Activated T-helper 1 cell treated with anti-CD3 and anti-CD28 coated beads, Interleukin-2, amount 50 U/mL, for 16 hours (primary cell): ENCODE measurements around the gene IER3IP1.
"Not testable (repeated sequence)": the region's sequence is repeated elsewhere in the genome, so short reads cannot be mapped to it uniquely, and the experiment has no call there.

Experiments used
- DNase-seq, 2 donors: peaks; one replicate each; pipeline ENCODE4 v3.0.0-alpha.2; 2020; ENCODE audit warnings: low read depth in 1 of 2, low spot score in 1 of 2

Gene IER3IP1

DNA sequence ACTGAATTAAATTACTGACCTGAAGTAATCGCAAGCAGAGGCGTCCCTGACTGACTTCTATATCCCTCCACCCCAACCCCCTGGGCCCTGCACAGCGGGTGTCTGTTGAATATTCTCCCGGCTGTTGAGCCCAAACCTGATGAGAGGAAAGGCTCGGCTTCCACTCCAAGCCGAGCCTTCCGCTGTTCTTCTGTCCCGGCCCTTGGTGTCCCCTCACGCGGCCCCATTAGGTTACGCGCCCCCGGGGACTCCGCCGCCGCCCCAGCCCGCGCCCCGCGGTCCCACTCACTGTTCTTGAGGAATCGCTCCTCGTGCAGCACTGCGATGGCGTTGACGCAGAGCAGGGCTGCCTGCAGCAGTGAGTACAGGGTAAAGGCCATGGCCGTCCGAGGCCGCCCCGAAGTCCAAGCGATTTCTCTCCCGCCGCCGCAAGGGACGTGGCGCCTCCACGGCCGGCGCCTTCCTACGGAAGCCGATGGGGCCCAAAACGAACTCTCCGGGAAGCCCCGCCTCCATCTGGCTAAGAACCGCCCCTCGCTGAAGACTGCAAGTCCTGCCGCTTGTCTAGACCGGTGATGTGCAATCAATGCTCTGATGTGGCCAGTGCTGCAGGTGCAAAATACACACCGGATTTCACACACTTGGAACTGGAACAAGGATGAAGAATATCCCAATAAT, at the start of gene IER3IP1:
Gene IER3IP1, minus strand, starts transcription at position 467 of the 678 bp plus-strand sequence. Its CDS starts 87 bp downstream, at position 380.
- peak; percentile 76 for DNase-seq

DNA sequence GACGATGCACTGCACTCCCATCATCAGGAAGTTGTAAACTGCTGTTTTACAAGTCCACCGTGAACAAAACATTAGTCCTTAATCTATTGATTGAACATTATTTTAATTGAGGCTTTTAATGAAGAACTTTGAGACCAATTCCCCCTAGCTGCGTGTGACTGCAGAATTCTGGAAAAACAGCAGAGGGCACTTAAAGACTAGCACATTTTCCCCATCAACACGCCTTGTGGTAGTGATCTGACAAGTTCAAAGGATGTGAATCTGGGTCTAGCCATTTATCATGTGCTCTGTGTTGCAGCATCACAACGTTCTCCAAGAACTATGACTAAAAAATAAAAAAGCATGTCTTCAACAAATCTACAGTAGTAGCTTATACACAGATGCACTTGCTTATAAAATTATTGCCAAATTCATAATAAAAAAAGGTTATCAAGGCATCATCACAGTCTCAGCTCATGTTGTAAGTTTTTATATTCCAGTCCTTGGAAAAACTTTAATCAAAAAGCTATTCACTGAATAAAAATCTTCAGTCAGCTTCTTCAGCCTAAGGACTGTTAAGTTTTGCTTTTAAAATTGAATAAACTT, 39.5 kb upstream of the IER3IP1 start:
- no peak for DNase-seq

- no peak for DNase-seq
Measured at GRCh38 chr18:47209171-47209570, 33.0 kb upstream of the IER3IP1 start.

DNA sequence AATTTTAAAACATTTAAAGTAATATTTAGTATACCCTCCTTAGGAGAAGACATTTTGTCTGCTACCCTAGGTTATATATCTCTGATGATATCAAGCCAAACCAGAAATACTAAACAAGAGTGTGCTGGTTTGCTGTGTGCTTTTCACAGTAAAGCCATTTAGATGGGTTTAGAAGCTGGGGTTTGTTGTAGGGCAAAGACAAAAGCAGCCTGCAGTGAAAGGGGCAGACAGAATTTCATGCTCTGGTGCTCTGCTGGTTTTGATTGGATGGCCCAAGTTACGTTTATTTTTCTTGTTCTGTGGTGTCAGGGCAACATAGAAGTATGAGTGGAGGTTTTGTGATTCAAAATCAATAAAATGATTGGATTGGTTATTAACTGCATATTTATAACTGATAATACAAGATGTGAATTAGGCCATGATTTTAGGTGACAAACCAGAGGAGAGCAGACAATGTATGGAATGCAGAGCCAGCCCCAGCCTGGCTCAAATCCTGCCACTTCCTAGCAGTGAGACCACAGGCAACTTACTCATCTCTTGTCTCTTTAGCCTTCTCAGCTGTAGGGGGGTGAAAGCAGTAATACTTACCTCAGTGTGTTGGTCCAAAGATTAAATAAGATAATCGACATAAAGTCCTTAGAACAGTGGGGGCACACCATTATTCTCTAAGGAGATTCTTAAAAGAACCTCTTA, 30.9 kb upstream of the IER3IP1 start:
- DNase-seq, result no peak

- no peak for DNase-seq
Measured at GRCh38 chr18:47204908-47205522, 28.9 kb upstream of the IER3IP1 start.

DNA sequence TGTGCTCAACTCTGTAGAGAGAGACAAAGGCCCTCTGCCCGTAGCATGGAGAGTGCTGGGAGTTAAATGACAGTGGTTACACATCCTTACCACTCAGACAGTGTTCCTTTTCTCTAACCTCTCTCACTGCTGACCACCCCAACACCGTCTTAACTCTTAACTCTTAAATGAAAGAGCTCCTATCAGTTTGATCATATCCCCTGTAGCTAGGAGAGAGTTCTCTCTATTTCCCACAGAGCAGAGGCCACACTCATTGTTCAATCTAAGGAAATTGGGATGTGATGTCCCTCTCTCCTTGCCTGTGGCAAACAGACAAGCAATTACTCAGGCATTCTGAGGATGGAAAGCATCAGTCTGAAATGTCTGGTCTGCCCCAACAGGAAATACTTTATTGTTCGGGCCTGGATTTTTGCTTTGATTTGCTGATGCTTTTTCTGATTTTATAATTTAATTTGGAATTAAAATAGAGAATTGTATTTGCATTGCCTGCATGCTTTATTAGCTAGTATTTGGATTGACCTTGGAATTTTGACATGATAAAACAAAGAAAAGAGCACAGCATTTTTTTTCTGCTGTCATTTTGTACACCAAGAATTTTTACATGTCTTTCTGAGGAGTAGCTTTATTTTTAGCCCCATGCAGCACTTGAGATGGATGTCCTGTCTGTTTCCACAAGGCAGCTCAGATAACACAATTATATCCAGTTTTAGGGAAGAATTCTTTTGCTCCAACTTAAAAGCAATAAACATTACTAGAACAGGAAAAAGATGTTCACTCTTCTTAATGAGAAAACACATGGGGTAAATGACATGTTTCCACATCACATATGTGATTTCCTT, 27.7 kb upstream of the IER3IP1 start:
- DNase-seq, result no peak

- DNase-seq, result not testable (repeated sequence)
Measured at GRCh38 chr18:47195961-47196360, 19.8 kb upstream of the IER3IP1 start.

GRCh38 chr18:47191961-47192360, 15.8 kb upstream of the IER3IP1 start:
- DNase-seq, result no peak

- no peak for DNase-seq
Measured at GRCh38 chr18:47187721-47188120, 11.6 kb upstream of the IER3IP1 start.

DNA sequence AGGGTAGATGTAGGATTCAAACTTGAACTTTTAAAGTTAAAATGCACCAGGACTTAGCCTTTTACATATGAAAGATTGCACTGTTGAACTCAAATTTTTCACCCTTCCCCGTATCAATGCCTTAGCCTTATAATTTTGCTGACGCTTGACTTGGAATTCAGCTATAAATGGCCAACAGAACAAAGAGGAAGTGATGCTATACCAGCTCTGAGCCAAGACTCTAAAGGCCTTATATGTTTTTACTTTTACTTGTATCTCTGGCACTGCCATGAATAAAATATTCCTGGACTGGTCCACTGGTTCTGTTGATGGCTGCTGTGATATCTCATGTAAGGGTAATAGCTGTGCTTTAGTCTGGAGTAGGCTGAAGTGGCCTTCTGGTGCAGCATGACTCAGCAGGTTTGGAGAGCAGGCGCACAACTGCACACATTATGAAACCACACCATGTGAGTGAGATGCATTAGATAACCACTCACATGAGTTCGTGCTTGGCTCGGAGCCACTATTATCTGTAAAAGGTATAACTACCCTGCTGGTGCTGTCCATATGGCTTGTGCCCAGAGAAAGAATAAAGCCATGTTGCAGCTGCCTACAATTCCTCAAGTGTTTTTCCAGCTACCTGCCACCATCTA, 8.4 kb upstream of the IER3IP1 start:
- DNase-seq, result no peak

DNA sequence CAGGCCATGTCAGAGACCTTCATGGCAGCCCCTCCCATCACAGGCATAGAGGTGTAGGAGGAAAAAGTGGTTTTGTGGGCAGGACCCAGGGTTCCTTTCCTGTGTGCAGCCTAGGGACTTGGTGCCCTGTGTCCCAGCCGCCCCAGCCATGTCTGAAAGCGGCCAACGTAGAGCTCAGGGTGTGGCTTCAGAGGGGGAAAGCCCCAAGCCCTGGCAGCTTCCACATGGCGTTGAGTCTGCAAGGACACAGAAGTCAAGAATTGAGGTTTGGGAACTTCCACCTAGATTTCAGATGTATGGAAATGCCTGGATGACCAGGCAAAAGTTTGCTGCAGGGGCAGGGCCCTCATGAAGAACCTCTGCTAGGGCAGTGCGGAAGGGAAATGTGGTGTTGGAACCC, 6.0 kb upstream of the IER3IP1 start:
- not testable (repeated sequence) for DNase-seq

- no peak for DNase-seq
Measured at GRCh38 chr18:47180765-47181164, 4.6 kb upstream of the IER3IP1 start.

GRCh38 chr18:47179520-47179919, 3.4 kb upstream of the IER3IP1 start:
- DNase-seq, result no peak

DNA sequence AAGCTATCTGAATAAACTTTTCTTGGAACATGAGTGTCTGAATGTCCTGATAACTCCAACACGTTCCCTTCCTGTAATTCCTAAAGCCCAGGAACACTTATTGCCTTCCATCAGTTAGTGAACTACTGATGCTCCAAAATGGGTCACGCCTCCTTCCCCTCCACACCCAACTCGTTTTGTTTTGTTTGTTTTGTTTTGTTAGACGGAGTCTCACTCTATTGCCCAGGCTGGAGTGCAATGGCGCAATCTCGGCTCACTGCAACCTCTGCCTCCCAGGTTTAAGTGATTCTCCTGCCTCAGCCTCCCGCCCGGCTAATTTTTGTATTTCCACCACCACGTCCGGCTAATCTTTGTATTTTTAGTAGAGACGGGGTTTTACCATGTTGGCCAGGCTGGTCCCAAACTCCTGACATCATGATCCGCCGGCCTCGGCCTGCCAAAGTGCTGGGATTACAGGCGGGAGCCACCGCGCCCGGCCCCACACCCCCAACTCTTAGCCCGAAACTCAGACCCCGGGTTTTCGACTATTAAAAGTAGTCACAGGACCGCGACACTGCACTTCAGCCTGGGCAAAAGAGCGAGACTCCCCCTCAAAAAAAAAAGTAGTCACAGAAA, 774 bp downstream of the IER3IP1 start:
- no peak for DNase-seq

GRCh38 chr18:47174545-47175116, 1.5 kb downstream of the IER3IP1 start:
- no peak for DNase-seq

- DNase-seq, result no peak
Measured at GRCh38 chr18:47172476-47172875, 3.7 kb downstream of the IER3IP1 start.

GRCh38 chr18:47168913-47169312, 7.3 kb downstream of the IER3IP1 start:
- no peak for DNase-seq

GRCh38 chr18:47168509-47168908, 7.7 kb downstream of the IER3IP1 start:
- no peak for DNase-seq

- no peak for DNase-seq
Measured at GRCh38 chr18:47166294-47166693, 9.9 kb downstream of the IER3IP1 start.

- DNase-seq, result no peak
Measured at GRCh38 chr18:47163241-47163640, 12.9 kb downstream of the IER3IP1 start.
